GM21619 (cell line): Measurements from ENCODE around the gene GRK3.
A peak's percentile ranks its signal among the peaks of the same experiment; 100 is the strongest.
"Not testable (repeated sequence)": the region's sequence is repeated elsewhere in the genome, so short reads cannot be mapped to it uniquely, and the experiment has no call there.

Source experiments
- ATAC-seq: cut with Tn5 transposase; IDR thresholded peaks from one replicate; pipeline ENCODE4 v1.9.1; 2021; ENCODE audit not compliant: unreplicated experiment

The GRK3 gene

DNA sequence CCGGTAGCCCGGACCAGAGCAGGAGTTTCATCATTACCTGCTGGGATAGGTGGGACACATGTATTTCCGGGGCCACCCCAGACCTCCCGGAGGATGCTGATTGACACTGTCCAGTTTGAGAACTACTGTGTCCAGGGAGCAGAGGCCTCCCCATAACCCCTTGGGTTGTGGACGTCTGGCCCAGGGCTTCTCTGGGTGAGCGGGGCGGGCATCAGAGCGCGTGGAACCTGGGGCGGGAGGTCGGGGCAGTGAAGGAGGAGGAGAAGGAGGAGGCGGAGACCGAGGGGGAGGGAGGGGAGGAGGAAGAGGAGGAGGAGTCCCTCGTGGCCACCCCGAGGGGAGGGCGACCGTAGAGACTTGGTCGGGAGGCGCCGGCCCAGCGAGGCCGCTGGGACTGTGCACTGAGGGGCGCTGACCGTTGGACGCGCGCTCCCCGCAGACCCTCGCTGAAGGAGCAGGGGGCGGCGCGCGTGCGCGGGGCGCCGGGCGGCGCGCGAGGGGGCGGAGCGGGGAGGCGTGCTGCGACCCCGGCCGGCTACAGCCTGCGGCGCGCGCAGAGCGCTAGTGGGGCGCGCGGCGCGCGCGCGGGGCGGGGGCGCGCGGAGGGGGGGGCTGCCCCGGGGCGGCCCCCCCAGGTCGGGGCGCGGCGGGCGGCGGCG lies at the start of gene GRK3:
TSS of gene GRK3 (plus strand) at position 356 of the 659 bp plus-strand sequence. CDS start 366 bp downstream, outside the sequence.
- ATAC-seq, result peak; percentile 36

DNA sequence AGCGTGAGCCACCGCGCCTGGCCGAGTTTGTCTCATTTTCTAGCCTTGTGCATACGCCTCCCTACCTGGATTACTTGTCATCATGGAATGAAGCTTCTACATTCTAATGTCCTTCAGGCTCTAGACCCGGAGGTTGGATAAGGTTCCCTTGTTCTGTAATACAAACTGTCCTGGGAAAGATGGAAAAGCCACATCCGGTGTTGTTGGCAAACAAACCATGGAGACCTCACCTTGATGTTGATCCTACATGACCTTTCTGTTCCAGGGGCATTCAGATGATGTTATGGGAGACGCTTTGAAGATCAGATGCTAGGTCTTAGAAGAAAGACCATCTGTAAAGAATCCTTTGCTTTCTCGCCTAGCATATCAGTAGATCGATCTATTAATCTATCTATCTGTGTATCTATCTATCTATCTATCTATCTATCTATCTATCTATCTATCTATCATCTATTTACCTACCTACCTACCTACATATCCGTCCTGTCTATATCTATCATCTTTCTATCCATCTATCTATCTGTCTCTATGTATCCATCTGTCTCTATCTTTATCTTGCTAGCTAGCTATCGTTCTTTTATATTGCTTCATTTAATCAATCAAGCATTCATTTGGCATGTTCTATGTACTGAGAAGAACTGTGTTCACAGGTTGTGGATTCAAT lies 46.3 kb upstream of the GRK3 start:
- ATAC-seq, result no peak

DNA sequence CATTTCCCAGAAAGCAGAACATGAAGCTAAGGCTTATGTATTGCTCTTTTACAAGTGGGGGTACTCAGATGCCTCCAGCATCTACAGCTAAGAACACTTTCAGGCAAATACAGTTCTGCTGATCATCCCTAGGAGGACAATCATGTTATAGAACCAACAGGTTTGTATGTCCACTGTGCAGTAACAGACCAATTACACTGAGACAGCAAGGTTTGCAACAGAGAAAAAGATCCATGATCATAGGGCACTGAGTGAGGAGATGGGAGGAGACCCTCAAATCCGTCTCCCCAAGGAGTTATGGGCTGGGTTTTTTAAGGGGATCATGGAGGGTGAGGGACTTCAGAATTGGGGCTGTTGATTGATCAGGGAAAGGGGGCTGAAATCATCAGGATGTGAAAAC lies 39.1 kb upstream of the GRK3 start:
- ATAC-seq, result no peak

DNA sequence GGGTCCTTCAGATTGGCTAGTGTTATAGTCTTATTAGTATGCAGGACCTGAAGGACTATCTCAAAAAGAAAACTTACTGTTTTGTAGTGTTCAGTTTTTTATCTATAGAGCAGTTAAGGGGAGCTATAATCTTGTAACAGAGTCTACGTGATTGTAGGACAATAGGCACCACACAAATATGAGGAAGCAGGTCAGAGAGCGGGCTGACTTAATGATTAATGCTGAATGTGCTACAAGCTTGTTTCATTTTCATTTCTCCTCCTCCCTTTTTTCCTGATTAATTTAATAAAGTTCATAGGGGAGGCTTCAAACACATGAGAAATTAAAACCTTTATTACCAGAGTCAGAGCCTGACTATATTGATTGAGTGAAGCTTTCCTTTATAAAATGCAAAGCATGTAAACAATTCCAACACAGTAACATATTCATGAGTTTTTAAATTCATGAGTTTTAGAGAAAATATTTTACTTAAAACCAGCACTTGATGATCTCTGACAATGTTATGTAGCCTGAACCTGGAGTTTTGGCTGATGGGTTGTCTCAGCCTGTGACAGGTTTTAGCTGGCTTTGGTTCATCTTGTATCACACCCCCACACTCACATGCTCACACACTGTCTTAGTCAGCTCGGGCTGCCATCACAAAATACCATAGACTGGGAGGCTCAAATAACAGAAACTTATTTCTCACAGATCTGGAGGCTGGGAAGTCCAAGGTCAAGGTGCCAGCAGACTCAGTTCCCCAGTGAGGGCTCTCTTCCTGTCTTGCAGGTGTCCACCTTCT lies 38.5 kb upstream of the GRK3 start:
- not testable (repeated sequence) for ATAC-seq

DNA sequence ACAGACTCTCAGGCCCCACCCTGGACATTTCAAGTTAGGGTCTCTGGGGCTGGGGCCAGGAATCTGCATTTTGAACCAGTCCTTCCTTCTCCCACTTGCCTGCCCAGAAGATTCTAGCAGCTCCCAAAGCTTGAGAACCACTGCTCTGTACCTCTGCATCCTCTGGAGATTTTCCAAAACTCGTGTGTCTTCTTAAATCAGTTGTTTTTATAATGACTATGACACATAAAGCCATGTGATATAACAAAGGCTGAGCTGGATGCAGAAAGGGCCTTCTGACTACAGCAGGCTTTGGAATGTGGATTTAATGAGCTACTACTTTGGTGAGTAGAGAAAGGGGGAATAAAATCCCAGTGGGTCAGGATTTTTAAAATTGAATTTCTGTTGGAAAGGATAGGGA lies 37.5 kb upstream of the GRK3 start:
- not testable (repeated sequence) for ATAC-seq

DNA sequence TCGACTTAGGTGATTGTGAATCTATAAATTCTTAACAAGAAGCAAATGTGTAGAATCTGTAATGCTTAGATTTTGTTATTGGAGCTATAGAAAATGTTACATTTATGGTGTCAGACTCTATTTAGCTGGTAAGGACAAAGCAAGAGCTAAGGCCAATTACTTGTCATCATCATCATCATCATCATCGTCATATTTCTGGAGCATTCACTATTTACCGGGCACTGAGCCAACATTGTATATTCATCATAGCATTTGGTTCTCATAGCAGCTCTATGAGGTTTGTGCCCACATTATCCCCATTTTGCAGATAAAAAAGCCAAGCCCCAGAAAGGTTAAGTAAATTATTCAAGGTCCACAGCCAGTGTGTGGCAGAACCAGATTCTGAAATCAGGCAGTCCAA lies 36.4 kb upstream of the GRK3 start:
- not testable (repeated sequence) for ATAC-seq

DNA sequence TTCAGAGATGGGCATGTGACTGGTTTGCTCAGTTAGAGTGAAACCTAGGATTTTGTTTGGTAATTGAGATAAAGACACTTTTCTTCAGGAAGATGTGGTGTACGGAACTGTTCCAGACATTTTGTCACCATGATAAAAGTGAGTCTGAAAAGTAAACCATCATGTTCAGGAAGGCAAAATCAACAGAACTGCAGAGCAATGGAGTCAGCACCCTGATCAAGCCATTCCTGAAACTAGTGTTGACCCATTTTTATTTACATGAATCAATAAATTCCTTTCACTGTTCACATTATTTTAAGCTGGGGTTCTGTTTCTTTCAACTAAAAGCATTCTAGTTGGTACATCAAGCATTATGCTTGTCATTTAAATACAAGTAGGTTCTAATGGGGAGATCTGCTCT lies 35.4 kb upstream of the GRK3 start:
- not testable (repeated sequence) for ATAC-seq

DNA sequence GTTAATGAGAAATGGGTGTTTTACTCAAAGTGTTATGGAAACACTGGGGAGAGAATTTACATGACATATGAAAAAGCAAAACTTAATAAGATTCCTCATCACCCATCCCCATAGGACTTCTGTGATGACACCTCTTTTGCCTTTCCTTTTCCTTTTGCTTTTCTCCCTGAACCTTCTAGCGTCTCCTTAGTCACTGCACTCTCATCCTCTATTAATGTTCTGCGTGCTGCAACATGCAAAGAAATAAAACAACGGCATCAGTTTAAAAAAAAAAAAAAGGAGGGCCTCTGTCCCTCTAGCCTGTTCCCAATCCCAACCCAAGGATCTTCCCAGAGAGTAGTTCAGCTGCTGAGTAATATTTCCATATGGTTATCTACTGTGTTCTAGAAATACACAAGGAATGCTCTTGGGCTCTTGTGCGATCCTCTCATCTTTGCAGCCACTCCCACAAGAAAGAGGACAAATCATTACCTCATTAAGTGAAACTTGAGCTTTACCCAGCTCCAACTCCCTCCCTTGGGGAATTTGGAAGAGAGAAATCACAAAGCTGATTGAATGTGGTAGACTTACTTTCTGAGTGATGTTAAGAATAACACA lies 34.8 kb upstream of the GRK3 start:
- not testable (repeated sequence) for ATAC-seq

DNA sequence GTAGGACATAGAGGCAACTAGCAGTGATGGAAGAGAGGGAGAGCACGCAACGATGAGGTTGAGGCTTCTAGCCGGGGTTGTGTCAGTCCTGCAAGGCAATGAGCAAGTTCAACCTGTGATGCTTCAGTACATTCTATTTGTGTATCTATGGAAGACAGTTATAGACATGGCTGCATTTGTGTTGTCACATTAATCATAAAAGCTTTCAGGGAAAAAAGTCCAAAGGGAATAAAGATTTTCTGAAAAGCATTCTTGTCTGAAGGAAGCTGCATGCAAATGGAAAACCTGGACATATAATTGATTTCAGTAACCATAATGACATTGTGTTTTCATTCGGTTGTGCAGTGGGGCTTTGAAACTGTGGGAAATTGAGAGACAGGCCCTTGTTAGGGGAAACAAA lies 32.8 kb upstream of the GRK3 start:
- not testable (repeated sequence) for ATAC-seq

DNA sequence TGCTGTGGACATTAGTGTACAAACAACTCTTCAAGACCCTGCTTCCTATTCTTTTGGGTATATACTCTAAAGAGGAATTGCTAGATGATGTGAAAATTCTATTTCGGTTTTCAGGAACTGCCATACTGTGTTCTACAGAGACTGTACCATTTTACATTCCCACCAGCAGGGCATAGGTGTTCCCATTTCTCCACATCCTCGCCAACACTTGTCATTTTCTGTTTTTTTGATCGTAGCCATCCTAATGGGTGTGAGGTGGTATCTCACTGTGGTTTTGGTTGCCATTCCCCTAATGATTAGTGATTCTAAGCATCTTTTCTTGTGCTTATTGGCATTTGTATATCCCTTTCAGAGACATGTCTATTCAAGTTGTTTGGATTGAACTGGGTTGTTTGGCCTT lies 29.8 kb upstream of the GRK3 start:
- no peak for ATAC-seq

DNA sequence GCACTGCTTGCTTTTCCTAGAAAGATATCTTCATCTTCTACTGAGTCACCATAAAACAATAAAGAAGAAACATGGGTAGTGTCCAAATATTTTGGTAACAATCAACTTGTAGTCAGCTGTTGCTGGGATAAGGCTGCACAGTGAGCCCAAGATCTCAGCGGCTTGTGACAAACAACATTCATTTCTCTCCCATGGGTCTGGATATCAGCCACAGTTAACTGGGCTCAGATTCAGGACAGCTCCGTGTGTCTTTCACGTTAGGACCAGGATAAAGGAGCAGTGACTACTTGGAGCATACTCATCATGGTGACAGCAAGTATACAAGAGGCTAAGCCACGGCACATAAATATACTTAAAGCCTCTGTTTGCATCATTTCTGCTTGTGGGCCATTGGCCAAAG lies 27.9 kb upstream of the GRK3 start:
- ATAC-seq, result no peak

DNA sequence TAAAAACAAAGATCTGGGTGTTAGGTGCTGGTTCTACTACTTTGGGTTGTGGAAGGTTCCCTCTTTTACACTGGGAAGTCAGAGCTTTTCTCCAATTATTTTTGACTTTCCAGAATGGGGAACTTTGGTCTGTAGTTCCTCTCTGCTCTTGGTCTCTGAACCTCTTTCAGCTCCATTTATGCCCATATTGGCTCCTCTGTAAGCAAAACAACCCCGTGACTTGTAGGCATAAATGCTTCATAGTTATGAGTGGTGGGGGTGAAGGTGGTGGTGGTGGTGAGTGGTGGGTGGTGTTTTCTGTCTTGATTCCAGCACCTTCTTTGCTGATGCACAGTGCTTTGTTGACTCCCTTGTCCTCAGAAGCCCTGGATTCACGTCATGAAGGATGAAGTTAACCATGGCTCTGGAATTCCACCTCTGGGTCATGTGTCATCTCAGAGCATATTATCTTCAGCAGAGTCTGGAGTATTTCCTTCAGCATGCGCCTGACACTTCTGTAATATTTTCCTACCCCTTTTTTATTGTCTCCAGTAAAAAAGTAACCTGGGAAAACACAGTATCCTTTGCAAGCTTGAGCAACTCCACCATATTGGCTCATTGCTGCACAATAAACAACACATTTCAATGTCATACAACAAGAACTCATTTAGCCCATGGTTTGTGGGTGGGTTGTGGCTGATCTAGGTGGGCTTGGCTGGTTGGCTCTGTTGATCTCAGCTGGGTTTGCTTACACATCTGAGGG lies 24.1 kb upstream of the GRK3 start:
- no peak for ATAC-seq

DNA sequence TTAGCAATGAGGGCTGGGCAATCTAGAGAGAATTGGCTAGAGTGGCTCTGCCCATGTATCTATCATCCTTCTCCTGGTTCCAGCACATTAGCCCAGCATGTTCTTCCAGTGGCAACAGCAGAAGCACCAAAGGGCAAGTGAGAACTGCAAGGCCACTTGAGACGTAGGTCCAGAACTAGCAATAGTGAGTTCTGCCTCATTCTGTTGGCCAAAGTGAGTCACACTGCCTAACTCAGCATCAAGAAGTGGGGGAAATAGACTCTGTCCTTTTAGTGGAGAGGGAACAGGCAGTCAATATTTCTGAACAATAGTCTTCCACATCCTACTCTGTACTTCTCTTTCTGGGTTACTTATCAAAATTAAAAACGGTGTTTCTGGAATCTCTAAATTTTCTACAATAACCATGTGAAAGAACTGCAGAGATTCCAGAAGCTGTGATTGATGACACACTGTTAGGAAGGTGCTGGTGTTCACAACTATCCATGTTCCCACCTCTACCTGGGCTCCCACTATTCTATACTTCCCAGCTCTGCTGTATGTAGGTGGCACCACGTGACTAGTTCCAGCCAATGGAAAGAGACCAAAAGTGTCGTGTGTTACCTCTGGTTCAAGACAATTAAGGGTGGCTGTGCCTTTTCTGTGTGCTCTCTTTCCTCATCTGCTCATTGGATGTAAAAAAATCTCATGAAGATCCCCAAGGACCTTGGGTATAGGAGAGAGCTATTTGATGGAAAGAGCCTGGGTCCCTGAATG lies 23.4 kb upstream of the GRK3 start:
- ATAC-seq, result no peak

DNA sequence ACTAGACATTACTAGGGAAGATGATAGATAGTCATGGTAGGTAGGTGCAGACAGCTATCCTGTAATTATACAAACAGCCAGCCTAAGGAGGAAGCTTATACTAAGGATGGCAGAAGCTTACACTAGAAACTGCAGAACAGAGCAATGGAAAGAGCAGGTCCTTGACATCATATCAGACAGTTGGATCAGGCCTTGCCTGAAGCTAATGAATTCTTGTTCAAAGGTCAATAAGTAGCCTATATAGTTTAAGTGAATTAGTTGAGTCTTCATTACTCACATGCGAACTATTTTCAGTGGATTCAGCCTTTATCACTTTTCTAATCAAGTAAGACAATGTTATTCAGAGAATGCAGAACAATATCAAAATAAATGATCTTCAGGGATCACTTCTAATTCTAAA lies 22.3 kb upstream of the GRK3 start:
- ATAC-seq, result no peak

DNA sequence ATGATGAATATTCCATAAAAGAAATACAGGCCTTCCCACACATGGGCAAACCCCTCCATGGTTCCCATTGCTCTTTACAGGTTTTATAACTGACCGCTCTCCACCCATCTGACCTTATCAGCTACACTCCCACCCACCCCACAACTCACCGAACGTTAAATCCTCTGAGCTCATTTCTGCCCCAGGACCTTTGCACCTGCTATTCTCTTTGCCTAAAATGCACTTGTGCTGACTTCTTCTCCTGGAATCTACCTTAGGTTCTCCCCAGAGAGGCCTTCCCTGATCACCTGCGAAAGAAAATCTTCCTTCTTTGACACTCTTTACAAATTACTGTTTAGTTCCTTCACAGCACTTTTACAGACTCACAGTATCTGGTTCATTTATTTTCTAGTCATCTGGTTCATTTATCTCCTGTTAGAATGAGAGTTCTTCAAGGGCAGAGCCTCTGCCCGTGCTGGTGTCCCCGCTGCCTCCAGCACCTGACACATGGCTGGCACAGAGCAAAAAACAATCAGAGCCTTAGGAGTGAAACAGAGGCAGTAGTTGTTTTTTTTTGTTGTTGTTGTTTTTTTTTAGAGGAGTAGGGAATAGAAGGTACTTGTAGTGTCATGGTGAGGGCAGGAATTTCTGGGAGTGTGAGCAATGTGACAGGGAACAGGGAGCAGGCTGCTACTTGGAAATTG lies 21.6 kb upstream of the GRK3 start:
- no peak for ATAC-seq

DNA sequence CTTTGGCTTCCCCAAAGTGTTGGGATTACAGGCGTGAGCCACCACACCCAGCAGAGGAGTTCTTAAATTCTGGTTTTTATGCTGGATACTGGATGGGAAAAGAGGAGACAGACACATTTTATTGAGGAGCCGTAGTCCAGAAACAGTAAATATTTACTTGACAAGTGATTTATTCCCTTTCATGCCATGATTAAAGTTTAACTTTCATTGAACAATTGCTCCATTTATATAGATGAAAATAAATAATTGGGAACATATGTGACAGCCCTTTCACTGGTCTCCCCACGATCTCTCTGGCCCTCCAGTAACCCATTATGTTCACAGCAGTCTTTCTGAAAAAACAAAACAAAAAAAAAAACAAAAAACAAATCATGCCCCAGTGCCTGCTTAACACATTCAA lies 19.3 kb upstream of the GRK3 start:
- no peak for ATAC-seq

DNA sequence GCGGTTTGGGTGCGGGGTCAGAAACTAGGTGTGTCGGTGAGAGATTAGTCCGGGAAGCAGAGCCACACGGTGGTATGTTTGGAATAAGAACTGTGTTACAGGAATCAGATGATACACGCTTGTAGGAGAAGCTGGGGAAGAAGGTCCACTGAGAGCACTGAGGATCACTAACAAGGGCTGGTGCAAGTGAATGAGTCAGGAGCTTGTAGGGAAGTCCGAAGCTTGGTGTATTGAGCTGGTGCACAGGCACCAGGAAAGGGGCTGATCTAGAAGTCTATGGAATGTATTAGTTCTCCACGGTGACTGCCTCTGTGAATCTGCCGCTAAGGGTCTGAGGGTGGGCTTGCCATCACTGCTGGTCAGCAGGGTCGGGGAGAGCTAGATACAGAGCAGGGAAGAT lies 18.8 kb upstream of the GRK3 start:
- ATAC-seq, result no peak

DNA sequence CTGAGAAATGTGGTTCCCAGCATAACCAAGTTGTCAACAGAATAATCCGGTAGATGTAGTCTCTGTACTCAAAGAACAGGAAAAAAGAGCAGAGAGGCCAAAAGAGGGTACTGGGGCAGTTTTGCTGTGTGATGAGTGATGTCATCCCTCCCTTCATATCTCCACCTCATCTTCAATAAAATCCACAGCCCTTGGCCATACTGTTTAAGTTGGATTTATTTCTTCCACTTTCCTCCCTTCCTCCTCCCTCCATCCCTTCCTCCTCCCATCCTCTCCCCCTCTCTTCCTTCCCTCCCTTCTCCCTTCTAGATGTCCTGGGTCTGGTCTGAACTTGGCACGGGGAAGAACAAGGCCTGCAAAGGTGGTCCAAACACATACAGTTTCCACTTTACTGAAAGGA lies 18.2 kb upstream of the GRK3 start:
- no peak for ATAC-seq

DNA sequence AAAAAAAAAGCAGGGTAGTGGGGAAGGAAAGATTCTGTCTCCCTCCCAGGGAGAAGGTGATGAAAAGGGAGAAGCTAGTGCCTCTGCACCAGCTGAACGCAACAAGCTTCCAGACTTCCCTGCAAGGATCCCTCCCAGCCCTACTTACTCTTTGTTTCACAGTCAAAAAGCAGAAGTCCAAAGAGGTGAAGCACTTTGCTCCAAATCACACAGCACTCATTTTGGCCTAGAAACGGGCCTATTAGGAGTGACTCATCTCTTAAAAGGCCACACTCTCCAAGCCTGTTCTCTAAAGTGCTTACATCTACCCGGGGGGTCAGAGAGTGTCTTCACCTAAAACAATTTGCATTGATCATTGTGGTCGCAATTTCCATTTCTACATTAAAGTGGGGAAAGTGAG lies 17.7 kb upstream of the GRK3 start:
- no peak for ATAC-seq
